Fibroblast of the aortic adventitia (primary cell): Measurements from ENCODE around the gene EEPD1. TPM values are rescaled to one million over a fixed set of nuclear protein-coding genes. Genes with fewer than 3 reads are reported as not detected.

Source experiments
- DNase-seq: peaks from one replicate; pipeline ENCODE4 v3.0.0-alpha.2; 2010; ENCODE audit warnings: low read depth
- H3K4me3 ChIP-seq: 2 replicates; pipeline ENCODE4 v1.5.1; 2011; ENCODE audit warnings: low read depth, mild to moderate bottlenecking, control low read depth, low read length, moderate library complexity
- CTCF ChIP-seq: IDR thresholded peaks from 2 replicates; pipeline ENCODE4 v1.5.1; 2011; ENCODE audit warnings: mild to moderate bottlenecking, low read length, control low read depth, inconsistent platforms; ENCODE audit not compliant: insufficient read depth
- total RNA-seq: library from RNA; depleted of rRNA; stranded (reverse); fragments of >200 nt; gene quantifications from 2 replicates; pipeline ENCODE4 v1.2.3, GENCODE V29; 2012; ENCODE audit warnings: low replicate concordance

The EEPD1 gene
- total RNA-seq, 1 donor = 5.2 TPM

- no peak for DNase-seq
- no peak for TF ChIP-seq CTCF
- no peak overlapping the region for H3K4me3 ChIP-seq
These were observed 122.8 kb downstream of the EEPD1 start for GRCh38 chr7:36275735-36276284.

GRCh38 chr7:36276428-36277248 lies 123.6 kb downstream of the EEPD1 start:
- no peak overlapping the region for H3K4me3 ChIP-seq
- DNase-seq = no peak
- no peak for TF ChIP-seq CTCF

- TF ChIP-seq CTCF = no peak
- DNase-seq = no peak
- no peak overlapping the region for H3K4me3 ChIP-seq
These were observed 124.1 kb downstream of the EEPD1 start for GRCh38 chr7:36277249-36277542.

GRCh38 chr7:36278069-36278619 lies 125.1 kb downstream of the EEPD1 start:
- no peak overlapping the region for H3K4me3 ChIP-seq
- no peak for DNase-seq
- no peak for TF ChIP-seq CTCF

GRCh38 chr7:36278620-36279172 lies 125.6 kb downstream of the EEPD1 start:
- peak; percentile 68 for DNase-seq
- TF ChIP-seq CTCF = no peak
- H3K4me3 ChIP-seq = no peak overlapping the region

- DNase-seq = no peak
- no peak overlapping the region for H3K4me3 ChIP-seq
- TF ChIP-seq CTCF = no peak
These were observed 126.3 kb downstream of the EEPD1 start for GRCh38 chr7:36279200-36279925.
